ENCODE data around the gene EFHC1. TPM values are rescaled to one million over a fixed set of nuclear protein-coding genes. Genes with fewer than 3 reads are reported as not detected.
"Not testable (repeated sequence)": the region's sequence is repeated elsewhere in the genome, so short reads cannot be mapped to it uniquely, and the experiment has no call there.

Gene EFHC1
- total RNA-seq, 2 donors from 2014 or later = 3.4 to 4.1 TPM

DNA sequence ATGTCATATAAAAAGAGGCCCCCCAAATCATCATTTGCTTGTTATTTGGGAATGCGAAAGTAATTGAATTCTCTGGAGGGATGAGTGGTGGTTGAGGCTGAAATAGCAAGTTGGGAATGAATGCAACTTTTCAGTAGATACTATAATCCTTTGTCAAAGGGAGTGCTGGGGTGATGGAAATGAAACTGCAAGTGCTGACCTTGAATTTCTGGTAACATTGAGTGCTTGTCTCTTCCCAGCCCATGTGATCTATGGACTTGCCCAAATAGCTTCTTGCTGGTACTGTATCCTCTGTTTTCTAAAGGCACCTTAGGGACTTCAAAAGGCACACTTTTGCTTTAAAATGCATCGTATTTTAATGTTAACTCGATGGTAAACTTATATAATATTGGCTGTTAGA is 43.4 kb upstream of the EFHC1 start:
- DNase-seq (ENCODE audit: low spot score) = no peak
- Histone ChIP-seq H3K36me3 (no peaks in the 10 kb centered on the region), H3K9me3 (no peaks in the 10 kb centered on the region), H3K4me3 (no peak overlapping the region), H3K27me3 (no peaks in the 10 kb centered on the region), H3K27ac (no peak overlapping the region), H3K4me1 (peaks cover 0 to 14% of the 10 kb centered on the region in 2 donors)
- TF ChIP-seq, protein P1, sequence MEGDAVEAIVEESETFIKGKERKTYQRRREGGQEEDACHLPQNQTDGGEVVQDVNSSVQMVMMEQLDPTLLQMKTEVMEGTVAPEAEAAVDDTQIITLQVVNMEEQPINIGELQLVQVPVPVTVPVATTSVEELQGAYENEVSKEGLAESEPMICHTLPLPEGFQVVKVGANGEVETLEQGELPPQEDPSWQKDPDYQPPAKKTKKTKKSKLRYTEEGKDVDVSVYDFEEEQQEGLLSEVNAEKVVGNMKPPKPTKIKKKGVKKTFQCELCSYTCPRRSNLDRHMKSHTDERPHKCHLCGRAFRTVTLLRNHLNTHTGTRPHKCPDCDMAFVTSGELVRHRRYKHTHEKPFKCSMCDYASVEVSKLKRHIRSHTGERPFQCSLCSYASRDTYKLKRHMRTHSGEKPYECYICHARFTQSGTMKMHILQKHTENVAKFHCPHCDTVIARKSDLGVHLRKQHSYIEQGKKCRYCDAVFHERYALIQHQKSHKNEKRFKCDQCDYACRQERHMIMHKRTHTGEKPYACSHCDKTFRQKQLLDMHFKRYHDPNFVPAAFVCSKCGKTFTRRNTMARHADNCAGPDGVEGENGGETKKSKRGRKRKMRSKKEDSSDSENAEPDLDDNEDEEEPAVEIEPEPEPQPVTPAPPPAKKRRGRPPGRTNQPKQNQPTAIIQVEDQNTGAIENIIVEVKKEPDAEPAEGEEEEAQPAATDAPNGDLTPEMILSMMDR (IDR thresholded peaks at IDR 0.05) = no peak

DNA sequence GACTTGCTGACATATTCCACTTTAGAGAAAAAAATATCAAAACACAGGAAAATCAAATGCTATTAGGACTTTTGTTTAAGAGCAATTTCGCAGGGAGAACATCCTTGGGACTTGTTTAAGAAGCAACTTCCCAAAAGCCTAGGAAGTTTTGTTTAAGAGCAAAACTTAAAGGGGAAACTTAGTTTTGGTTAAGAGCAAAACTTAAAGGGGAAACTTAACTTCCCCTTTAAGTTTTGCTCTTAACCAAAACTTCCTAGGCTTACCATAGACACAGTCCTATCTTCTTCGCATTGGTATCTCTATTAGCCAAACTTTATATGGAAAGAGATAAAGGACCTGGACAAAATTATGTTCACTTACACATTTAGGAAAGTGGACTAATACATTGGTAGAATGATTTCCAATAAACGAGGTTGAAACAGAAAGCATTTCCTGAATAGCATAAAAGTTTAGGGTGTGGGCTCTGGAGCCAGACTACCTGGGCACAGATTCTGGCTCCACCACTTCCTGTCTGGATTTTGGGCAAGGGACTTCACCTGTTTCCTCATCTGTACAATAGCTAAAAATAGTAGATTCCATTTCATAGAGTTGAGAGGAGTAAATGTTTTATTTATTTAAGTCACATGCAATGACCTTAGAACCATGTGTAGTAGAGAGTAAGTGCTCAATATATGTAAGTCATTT is 42.5 kb upstream of the EFHC1 start:
- no peaks in the 10 kb centered on the region for H3K9me3 ChIP-seq
- peaks cover 0 to 14% of the 10 kb centered on the region in 2 donors for H3K4me1 ChIP-seq
- no peak for DNase-seq (ENCODE audit: low spot score)
- no peak overlapping the region for H3K27ac ChIP-seq
- no peaks in the 10 kb centered on the region for H3K36me3 ChIP-seq
- TF ChIP-seq, protein P1 (IDR thresholded peaks at IDR 0.05) = no peak
- no peaks in the 10 kb centered on the region for H3K27me3 ChIP-seq
- H3K4me3 ChIP-seq = no peak overlapping the region

DNA sequence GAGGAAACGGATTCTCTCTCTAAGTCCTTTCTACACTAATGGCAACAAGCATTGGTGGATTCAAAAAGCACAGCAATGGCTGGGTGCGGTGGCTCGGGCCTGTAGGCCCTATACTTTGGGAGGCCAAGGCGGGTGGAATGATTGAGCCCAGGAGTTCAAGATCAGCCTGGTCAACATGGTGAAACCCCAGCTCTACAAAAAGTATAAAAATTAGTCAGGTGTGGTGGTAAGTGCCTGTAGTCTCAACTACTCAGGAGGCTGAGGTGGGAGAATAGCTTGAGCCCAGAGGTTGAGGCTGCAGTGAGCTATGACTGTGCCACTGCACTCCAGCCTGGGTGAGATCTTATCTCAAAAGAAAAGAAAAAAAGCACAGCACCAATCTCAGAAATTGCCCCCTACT is 38.9 kb upstream of the EFHC1 start:
- Histone ChIP-seq H3K27me3 (no peaks in the 10 kb centered on the region), H3K4me3 (no peak overlapping the region), H3K4me1 (peaks cover 0 to 14% of the 10 kb centered on the region in 2 donors), H3K9me3 (no peaks in the 10 kb centered on the region), H3K36me3 (no peaks in the 10 kb centered on the region), H3K27ac (no peak overlapping the region)
- no peak for DNase-seq (ENCODE audit: low spot score)
- TF ChIP-seq, protein P1 (IDR thresholded peaks at IDR 0.05) = no peak

DNA sequence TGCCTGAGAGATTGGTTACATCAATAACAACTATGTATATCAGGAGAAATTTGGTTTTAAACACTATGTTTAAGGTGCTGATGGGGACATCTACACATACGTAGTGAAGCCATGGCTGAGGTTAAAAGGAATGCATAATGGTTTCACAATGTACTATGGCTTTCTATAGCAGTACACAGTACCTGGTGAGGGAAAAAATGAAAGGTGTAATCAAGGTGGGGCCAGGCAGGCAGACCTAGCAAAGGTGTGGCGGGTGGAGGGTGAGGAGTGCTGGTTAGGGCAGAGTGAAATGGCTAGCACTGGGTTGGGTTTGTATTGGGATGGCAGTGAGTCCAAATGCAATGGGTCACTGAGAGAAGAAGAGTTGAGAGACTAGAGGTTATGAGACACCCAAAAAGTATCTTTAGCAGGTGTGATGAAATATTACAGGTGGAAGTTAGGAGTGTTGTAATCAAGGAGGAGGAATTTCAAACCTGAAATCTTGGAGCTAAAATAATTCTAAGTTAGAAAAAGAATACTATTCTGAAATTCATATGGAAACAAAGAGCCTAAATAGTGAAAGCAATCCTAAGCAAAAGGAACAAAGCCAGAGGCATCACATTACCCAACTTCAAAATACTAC is 35.9 kb upstream of the EFHC1 start:
- peaks cover 0 to 5% of the 10 kb centered on the region in 2 donors for H3K4me1 ChIP-seq
- no peak overlapping the region for H3K4me3 ChIP-seq
- no peaks in the 10 kb centered on the region for H3K27me3 ChIP-seq
- H3K9me3 ChIP-seq = no peaks in the 10 kb centered on the region
- H3K27ac ChIP-seq = no peak overlapping the region
- no peaks in the 10 kb centered on the region for H3K36me3 ChIP-seq
- DNase-seq (ENCODE audit: low spot score) = no peak
- TF ChIP-seq, protein P1 (IDR thresholded peaks at IDR 0.05) = no peak

DNA sequence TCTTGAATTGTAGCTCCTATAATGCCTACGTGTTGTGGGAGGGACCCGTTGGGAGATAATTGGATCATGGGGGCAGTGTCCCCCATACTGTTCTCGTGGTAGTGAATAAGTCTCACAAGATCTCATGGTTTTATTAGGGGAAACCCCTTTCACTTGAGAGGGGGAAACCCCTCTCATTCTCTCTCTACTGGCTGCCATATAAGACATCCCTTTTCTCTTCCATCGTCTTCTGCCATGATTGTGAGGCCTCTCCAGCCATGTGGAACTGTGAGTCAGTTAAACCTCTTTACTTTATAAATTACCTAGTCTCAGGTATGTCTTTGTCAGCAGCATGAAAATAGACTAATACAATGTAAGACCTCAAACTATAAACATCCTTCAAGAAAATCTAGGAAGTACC is 35.1 kb upstream of the EFHC1 start:
- no peaks in the 10 kb centered on the region for H3K9me3 ChIP-seq
- H3K27me3 ChIP-seq = no peaks in the 10 kb centered on the region
- TF ChIP-seq, protein P1 (IDR thresholded peaks at IDR 0.05) = no peak
- peaks cover 4 to 13% of the 10 kb centered on the region in 2 donors for H3K4me1 ChIP-seq
- DNase-seq (ENCODE audit: low spot score) = no peak
- H3K27ac ChIP-seq = no peak overlapping the region
- H3K4me3 ChIP-seq = no peak overlapping the region
- H3K36me3 ChIP-seq = no peaks in the 10 kb centered on the region

DNA sequence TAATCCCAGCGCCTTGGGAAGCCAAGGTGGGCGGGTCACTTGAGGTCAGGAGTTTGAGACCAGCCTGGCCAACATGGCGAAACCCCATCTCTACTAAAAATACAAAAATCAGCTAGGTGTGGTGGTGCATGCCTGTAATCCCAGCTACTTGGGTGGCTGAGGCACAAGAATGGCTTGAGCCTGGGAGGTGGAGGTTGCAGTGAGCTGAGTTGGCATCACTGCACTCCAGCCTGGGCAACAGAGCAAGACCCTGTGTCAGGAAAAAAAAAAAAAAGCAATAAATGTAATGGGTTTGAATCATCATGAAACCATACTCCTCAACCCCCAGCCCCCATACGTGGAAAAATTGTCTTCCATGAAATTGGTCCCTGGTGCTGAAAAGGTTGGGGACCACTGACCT is 32.0 kb upstream of the EFHC1 start:
- not testable (repeated sequence) for H3K36me3 ChIP-seq; H3K27ac ChIP-seq; H3K4me3 ChIP-seq; H3K27me3 ChIP-seq; DNase-seq (ENCODE audit: low spot score); H3K9me3 ChIP-seq
- H3K4me1 ChIP-seq = peaks cover 4 to 20% of the 10 kb centered on the region in 2 donors

Measured in right atrium auricular region (tissue), 2 donors.